Suprapubic skin (tissue), 4 donors: ENCODE measurements around the gene FAM200C. TPM values are rescaled to one million over a fixed set of nuclear protein-coding genes. Genes with fewer than 3 reads are reported as not detected.

Experiments
- DNase-seq, 2 donors: peaks; one replicate each; pipeline ENCODE4 v3.0.0-alpha.2; 2019; ENCODE audit warnings: low spot score in 2 of 2
- H3K27ac ChIP-seq: fragments of 200-600 bp; sonication (generic); one replicate; pipeline ENCODE4 v1.5.1; 2019
- H3K27me3 ChIP-seq: fragments of 200-600 bp; sonication (generic); one replicate; pipeline ENCODE4 v1.5.1; 2019
- H3K36me3 ChIP-seq: fragments of 200-600 bp; sonication (generic); one replicate; pipeline ENCODE4 v1.5.1; 2019
- H3K4me1 ChIP-seq: fragments of 200-600 bp; sonication (generic); one replicate; pipeline ENCODE4 v1.5.1; 2019
- H3K4me3 ChIP-seq: fragments of 200-600 bp; sonication (generic); one replicate; pipeline ENCODE4 v1.5.1; 2019; ENCODE audit warnings: mild to moderate bottlenecking
- H3K9me3 ChIP-seq: fragments of 200-600 bp; sonication (generic); one replicate; pipeline ENCODE4 v1.5.1; 2019
- EP300 ChIP-seq: sonication (generic); formaldehyde crosslinking; IDR thresholded peaks from one replicate; pipeline ENCODE4 v1.6.1; 2017; ENCODE audit warnings: antibody characterized with exemption
- POLR2A ChIP-seq, 2 donors: fragments of 450-650 bp; IDR thresholded peaks; one replicate each; pipeline ENCODE4 v1.6.1; 2017; ENCODE audit warnings: antibody characterized with exemption in 2 of 2, mild to moderate bottlenecking in 2 of 2, moderate library complexity in 2 of 2
- POLR2AphosphoS5 ChIP-seq, 3 donors: sonication (generic); formaldehyde crosslinking; IDR thresholded peaks; one replicate each; pipeline ENCODE4 v1.6.1; 2017; ENCODE audit warnings: antibody characterized with exemption in 3 of 3
- whole genome bisulfite sequencing: methylation state at CpG from one replicate; pipeline ENCODE4 v1.1.5; 2018; 5-methylcytosine and 5-hydroxymethylcytosine counted together
- total RNA-seq, 4 donors: library from RNA; depleted of rRNA; stranded (reverse); fragments of >200 nt; gene quantifications; one replicate each; pipeline ENCODE4 v1.1.0, GENCODE V29; 2016
- TF ChIP-seq, protein P1 (sequence below), 2 donors: fragments of 200-600 bp in 1 of 2; fragments of 450-650 bp in 1 of 2; sonication (generic) in 1 of 2; IDR thresholded peaks; one replicate each; pipeline ENCODE4 v1.5.1; 2016 to 2019; ENCODE audit warnings: antibody characterized with exemption in 2 of 2, mild to moderate bottlenecking in 1 of 2, moderate library complexity in 1 of 2

The FAM200C gene
- total RNA-seq, 4 donors from 2014 or later, result 0.57 to 3.9 (median 1.2) TPM

DNA sequence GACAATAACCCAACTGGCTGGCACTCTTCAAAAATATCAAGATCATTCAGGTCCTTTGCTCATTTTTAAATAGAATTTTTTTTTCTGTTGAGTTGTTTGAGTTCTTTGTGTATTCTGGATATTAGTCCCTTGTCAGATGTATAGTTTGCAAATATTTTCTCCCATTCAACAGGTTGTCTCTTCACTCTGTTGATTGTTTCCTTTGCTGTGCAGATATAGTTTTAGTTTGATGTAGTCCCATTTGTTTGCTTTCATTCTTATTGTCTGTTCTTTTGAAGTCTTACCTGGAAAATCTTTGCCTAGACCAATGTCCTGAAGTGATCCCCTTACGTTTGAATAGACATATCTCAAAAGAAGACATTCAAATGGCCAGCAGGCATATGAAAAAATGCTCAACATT is 44.6 kb upstream of the FAM200C start:
- no peaks in the 10 kb centered on the region for H3K9me3 ChIP-seq
- DNase-seq, result no peak
- no peaks in the 10 kb centered on the region for H3K27me3 ChIP-seq
- TF ChIP-seq EP300 (no peak), POLR2A (IDR thresholded peaks at IDR 0.05) (no peak), POLR2AphosphoS5 (IDR thresholded peaks at IDR 0.05) (no peak)
- TF ChIP-seq, protein P1, sequence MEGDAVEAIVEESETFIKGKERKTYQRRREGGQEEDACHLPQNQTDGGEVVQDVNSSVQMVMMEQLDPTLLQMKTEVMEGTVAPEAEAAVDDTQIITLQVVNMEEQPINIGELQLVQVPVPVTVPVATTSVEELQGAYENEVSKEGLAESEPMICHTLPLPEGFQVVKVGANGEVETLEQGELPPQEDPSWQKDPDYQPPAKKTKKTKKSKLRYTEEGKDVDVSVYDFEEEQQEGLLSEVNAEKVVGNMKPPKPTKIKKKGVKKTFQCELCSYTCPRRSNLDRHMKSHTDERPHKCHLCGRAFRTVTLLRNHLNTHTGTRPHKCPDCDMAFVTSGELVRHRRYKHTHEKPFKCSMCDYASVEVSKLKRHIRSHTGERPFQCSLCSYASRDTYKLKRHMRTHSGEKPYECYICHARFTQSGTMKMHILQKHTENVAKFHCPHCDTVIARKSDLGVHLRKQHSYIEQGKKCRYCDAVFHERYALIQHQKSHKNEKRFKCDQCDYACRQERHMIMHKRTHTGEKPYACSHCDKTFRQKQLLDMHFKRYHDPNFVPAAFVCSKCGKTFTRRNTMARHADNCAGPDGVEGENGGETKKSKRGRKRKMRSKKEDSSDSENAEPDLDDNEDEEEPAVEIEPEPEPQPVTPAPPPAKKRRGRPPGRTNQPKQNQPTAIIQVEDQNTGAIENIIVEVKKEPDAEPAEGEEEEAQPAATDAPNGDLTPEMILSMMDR (IDR thresholded peaks at IDR 0.05), result no peak
- 74% methylated on average over 1 of the region's 1 CpG for WGBS
- no peak overlapping the region for H3K27ac ChIP-seq
- H3K4me3 ChIP-seq, result no peak overlapping the region
- peaks cover 2% of the 10 kb centered on the region for H3K4me1 ChIP-seq
- no peaks in the 10 kb centered on the region for H3K36me3 ChIP-seq

DNA sequence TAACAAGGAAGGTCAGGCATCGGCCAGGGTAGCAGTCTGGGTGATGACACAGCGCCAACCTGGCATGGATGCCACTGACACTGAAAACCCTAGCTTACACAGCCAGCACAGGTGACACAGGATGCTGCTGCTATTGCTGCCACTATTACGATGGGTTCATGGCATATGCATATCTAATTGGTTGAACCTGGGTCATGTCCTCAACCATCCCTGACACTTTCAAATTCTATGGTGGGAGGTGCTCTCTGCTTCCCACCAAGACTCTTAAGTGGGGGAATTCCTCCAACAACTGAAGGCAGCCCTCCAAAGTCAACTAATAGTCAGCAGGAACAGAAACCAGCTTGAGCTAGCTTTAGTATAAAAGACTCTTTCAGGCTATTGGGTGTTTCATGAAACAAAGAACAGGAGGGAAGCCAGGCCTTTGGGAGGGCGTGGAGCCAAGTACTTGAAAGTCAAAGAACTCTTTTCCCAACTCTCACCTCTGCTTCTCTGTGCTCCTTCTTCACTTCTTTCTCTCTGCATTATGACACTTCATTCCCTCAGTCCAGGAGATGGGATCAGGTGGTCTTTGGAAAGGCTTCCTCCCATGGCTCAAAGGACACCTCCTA is 43.1 kb upstream of the FAM200C start:
- Histone ChIP-seq H3K9me3 (no peaks in the 10 kb centered on the region), H3K4me1 (peaks cover 11% of the 10 kb centered on the region), H3K36me3 (no peaks in the 10 kb centered on the region), H3K27ac (no peak overlapping the region), H3K4me3 (no peak overlapping the region), H3K27me3 (no peaks in the 10 kb centered on the region)
- no peak for DNase-seq
- WGBS, result 78% methylated on average over 4 of the region's 4 CpGs
- TF ChIP-seq EP300 (no peak), POLR2AphosphoS5 (IDR thresholded peaks at IDR 0.05) (no peak)
- TF ChIP-seq, protein P1 (IDR thresholded peaks at IDR 0.05), result no peak

DNA sequence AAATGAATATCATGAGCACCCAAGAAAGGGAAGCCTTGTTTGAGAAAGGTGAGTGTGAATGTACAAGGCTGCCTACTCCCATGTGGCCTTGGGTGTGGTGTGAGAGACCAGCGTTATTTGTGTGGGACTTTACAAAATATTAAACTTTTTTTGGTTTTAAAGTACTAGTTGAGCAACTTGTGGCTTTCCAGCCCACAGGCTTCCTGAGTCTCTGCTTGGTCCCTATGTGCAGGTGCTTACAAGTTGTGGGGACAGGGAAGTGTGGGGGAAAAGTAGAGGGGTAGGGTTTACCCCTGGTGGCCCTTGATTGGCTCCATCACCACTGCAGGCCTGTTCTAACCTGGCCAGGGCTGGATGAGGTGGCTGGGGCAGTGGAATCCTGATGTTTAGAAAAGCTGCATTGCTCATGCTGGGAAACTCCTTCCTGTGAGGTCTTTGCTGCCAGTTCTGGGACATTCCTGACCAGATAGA is 41.5 kb upstream of the FAM200C start:
- Histone ChIP-seq H3K27ac (no peak overlapping the region), H3K4me1 (peaks cover 11% of the 10 kb centered on the region), H3K4me3 (no peak overlapping the region), H3K36me3 (no peaks in the 10 kb centered on the region), H3K27me3 (no peaks in the 10 kb centered on the region), H3K9me3 (no peaks in the 10 kb centered on the region)
- TF ChIP-seq, protein P1 (IDR thresholded peaks at IDR 0.05), result no peak
- TF ChIP-seq EP300, result no peak
- TF ChIP-seq POLR2A (IDR thresholded peaks at IDR 0.05), result no peak
- no peak for TF ChIP-seq POLR2AphosphoS5 (IDR thresholded peaks at IDR 0.05)
- WGBS, result 56% methylated on average over 1 of the region's 1 CpG
- DNase-seq, result no peak

DNA sequence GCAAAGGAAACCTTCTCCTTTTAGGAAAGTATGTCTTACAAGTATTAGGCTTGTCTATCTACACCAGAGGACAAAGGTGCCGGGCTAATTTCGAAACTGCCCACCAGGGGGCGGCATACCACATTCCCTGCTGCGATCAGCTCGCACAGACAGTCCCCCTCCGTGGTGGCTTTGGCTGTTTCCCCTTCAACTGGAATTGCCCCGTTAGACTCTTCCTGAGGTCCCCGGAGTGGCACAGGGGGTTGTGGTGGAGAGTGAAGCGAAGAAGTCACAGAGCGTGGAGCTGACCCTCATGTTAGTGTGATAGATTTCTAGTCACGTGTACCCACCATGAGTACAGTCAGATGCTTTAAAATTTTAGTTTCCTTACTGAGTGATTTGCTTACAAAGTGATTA is 39.3 kb upstream of the FAM200C start:
- H3K36me3 ChIP-seq, result no peaks in the 10 kb centered on the region
- DNase-seq, result peak; percentile 92 to 93
- H3K9me3 ChIP-seq, result no peaks in the 10 kb centered on the region
- under 1% methylated on average over 11 of the region's 11 CpGs for WGBS
- H3K27ac ChIP-seq, result no peak overlapping the region
- H3K4me3 ChIP-seq, result peak overlapping the region; percentile 45
- peaks cover 11% of the 10 kb centered on the region for H3K4me1 ChIP-seq
- H3K27me3 ChIP-seq, result no peaks in the 10 kb centered on the region
- no peak for TF ChIP-seq POLR2A (IDR thresholded peaks at IDR 0.05)
- TF ChIP-seq, protein P1 (IDR thresholded peaks at IDR 0.05), result peak; percentile 71 to 88

DNA sequence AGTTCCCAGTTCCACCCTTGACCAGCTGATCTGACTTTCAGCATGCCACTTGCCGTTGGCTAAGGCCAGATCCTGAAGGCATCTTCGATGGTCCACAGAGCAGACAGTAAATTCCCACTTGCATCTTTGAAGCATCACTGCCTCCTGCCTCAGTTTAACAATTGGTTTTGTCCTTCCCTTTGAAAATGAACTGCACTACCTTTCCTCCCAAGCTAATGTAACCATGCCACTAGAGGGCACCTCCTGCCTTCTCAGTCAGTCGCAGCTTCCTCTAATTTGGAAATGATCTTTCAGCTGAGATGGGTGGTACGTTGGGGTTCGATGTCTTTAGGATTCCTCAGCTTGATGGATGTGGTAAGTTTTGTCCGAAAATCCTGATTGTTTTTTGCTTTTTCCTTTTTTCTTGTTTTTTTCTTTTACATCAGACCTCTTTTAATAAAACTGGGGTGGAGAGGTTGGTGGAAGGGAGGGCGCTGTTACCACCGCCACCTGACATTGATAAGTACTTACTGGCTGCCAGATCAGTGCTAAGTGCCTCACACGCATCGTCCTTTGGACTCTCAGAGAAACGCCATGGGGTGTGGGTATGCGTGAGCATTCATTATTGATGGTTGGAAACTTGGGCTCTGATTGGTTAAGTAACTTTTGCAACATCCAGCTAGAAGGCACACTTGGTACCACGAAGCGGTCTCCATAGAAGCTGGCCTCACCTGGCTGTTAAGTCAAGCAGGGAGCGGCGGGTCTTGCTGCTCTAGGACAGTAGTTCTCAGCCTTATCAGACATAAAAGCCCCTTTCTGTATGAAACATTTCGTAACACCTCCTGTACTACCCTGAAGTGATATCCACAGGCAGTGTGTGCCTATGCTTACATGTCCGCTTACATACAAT is 38.7 kb upstream of the FAM200C start:
- peak overlapping the region; percentile 45 for H3K4me3 ChIP-seq
- no peaks in the 10 kb centered on the region for H3K36me3 ChIP-seq
- peaks cover 15% of the 10 kb centered on the region for H3K4me1 ChIP-seq
- no peak overlapping the region for H3K27ac ChIP-seq
- H3K9me3 ChIP-seq, result no peaks in the 10 kb centered on the region
- DNase-seq, result no peak
- H3K27me3 ChIP-seq, result no peaks in the 10 kb centered on the region
- TF ChIP-seq, protein P1 (IDR thresholded peaks at IDR 0.05), result peak; percentile 41 to 63
- no peak for TF ChIP-seq EP300
- 3% methylated on average over 18 of the region's 18 CpGs for WGBS
